Astrocyte of the hippocampus (primary cell): ENCODE results near the gene CCDC186.

Source experiments
- DNase-seq: peaks from one replicate; pipeline ENCODE4 v3.0.0; 2011; ENCODE audit warnings: low read depth, low spot score

CCDC186 gene

GRCh38 chr10:114173921-114174694 lies at the start of gene CCDC186:
Gene CCDC186, minus strand, starts transcription at chr10:114174203. Its CDS starts 10,935 bp downstream, at chr10:114163268.
- peak; percentile 97 for DNase-seq

- DNase-seq, result no peak
These were observed 49.1 kb upstream of the CCDC186 start for GRCh38 chr10:114223066-114223465.

- DNase-seq, result no peak
These were observed 47.2 kb upstream of the CCDC186 start for GRCh38 chr10:114221235-114221634.

DNA sequence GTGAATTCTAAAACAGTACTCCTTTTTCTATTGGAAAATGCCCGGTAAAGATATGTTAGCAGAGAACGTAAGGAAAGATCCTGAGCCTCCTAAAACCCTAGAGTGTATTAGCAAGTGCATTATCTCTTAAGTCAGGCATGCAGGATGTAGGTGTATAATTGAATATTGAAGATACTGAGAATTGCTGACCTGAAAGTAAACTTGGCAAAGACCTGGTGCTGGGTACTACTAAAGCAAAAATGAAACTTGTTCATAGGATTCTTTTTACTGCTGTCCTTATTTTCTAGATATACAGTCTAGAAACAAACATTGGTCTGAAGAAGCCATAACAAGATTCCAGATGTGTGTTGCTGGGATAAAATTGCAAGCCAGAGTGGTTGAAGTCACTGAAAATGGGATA lies 46.3 kb upstream of the CCDC186 start:
- no peak for DNase-seq

GRCh38 chr10:114215033-114215432 lies 41.0 kb upstream of the CCDC186 start:
- no peak for DNase-seq

GRCh38 chr10:114212153-114212552 lies 38.1 kb upstream of the CCDC186 start:
- no peak for DNase-seq

DNA sequence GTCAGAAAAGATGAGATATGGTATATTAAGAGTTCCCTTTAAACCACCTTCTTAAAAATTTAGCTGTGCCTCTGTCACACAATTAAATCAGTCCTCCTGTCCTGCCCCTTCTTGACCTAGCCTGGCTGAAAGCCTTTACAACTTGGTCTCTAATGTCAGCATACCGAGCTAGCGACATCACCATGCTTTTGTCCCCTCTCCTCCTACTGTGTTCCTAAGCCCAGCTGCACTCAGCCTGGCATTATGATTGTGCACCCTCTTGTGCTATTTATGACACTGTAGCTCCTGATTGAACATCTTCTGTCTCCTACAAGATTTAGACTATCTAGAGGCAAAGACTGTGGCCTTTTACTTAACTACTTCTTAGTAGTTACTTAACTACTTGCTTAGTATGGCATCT lies 34.3 kb upstream of the CCDC186 start:
- peak; percentile 31 for DNase-seq

GRCh38 chr10:114207349-114207748 lies 33.3 kb upstream of the CCDC186 start:
- DNase-seq, result no peak

DNA sequence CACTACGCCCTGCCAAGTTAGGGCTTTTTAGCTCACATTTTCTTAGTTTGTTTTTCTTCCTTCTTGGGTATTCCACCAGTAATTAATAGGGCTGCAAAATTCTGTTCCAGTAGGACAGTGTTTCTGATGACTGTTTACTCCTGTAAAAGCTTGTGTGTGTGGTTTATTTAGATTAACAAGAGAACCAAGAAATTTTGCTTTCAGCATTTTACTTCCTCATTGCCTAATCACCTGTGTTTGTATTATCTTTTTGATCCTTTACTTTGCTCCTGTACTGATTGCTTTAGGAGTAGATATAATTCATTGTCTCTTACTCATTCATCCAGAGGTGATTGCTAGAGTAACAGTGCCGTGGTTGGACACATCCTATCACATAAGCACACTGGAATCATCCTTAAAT lies 32.9 kb upstream of the CCDC186 start:
- no peak for DNase-seq

DNA sequence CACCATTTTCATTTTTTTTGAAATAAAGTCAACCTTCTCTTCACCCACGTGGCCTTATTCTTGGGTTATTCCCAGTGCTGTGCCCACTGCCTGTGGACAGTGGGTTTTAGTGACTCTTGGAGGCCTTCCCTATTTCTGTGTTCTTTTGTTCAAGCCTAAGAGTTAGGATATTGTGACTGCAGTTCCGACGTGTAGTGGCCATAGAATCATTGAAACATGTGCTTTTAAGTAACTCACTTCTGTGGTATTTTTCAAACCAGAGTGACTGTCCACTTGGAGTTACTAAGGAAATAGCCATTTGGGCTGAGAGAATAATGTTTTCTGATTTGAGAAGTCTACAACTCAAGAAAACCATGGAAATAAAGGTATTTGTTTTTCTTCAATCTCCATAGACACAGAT lies 28.8 kb upstream of the CCDC186 start:
- peak; percentile 1 for DNase-seq

- no peak for DNase-seq
These were observed 25.2 kb upstream of the CCDC186 start for GRCh38 chr10:114199239-114199638.

- DNase-seq, result no peak
These were observed 21.1 kb upstream of the CCDC186 start for GRCh38 chr10:114195079-114195478.

DNA sequence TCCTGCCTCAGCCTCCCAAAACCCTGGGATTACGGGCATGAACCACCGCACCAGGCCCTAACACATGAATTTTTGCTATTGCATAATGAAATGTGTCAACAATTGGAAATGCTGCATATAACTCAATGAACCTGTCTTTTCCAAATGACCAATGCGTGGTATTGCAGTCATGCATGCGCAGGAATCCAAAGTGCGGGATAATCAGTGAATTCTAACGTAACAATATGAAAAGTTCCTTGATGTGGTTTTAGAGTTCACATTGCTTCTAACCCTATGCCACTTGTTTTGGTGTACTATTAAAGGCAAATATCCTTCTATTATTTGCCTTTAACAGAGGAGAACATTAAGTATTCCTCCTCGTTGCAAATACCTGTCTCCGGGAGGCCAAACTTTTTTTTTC lies 15.7 kb upstream of the CCDC186 start:
- DNase-seq, result no peak

DNA sequence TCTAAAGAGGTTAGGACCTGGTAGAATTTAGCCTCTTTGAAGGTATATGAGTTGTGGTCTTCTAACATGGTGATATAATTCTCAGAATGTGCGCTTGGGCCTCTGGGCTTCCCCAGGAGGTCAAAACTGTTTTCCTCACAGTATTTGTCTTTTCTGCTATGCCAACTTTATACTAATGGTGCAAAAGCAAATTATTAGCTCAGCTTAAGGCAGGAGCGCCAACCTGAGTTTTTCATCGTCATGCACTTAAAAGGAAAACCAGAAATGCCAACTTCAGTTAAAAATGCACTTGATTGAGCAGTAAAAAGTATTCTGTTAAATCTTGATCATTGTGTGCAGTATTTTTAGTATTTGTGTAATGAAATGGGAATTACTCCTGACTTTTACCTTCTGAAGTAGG lies 14.9 kb upstream of the CCDC186 start:
- no peak for DNase-seq

GRCh38 chr10:114188001-114188400 lies 14.0 kb upstream of the CCDC186 start:
- DNase-seq, result no peak

- no peak for DNase-seq
These were observed 10.3 kb upstream of the CCDC186 start for GRCh38 chr10:114184276-114184675.

- no peak for DNase-seq
These were observed 9.6 kb upstream of the CCDC186 start for GRCh38 chr10:114183563-114183962.

DNA sequence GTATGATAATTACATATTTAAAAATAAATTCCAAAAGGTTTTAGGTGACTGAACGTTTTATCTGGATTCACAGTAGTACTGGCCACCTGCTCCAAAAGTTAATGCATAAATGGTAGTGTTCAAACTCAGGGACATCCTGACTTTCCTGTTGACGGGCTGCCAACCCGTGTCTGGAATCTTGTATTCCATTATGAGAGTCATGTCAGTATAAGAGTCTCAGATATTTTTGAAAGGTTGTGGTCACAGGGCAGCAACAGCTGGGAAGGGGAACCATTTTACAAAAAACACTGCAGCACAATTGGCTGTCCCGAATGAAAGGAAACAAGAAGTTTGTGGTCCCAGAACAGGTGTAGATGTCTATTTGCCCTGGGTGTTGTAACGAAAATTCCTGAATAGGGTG lies 8.0 kb upstream of the CCDC186 start:
- no peak for DNase-seq

DNA sequence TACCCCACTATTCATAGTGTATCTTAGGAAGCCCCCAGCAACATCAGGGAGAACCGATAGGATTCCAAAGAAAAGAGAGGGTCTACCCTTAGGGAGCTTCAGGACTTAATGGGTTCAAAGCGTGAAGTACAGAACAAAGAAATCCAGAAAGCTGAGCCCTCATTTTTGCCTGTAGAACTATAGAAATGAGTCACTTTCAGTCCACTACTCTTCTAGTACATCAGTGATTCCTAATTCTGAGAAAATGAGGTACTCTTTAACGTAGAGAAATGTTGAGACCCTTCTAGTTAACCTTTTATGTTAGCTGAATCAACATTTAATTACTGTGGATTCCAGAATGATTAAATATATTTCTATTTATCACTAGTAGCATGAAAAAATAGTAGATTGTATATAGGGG lies 6.9 kb upstream of the CCDC186 start:
- DNase-seq, result no peak

- DNase-seq, result no peak
These were observed 5.7 kb upstream of the CCDC186 start for GRCh38 chr10:114179747-114180146.

DNA sequence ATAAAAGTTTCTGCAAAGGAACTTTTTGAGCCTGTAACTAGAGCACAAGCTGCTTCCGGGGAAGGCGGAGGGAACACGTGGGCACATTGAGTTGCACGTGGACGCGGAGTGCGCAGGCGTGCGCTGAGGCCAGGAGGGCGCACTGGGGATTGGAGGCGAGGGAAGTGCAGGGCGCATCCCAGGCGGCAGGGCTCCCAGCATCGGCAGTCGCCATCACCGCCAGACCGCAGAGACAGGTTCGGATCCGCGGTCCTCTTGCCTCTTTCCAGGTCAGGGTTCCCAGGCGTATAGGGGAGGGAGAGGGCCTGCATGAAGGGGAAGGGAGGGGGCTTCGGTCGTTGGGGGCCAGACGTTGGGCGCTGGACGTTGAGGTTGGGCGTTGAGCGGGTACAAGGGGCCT lies 5.1 kb upstream of the CCDC186 start, which contains the start of gene TDRD1:
TSS of gene TDRD1 (plus strand) at position 206 of the 400 bp plus-strand sequence. CDS start 8,479 bp downstream, outside the sequence.
- no peak for DNase-seq

DNA sequence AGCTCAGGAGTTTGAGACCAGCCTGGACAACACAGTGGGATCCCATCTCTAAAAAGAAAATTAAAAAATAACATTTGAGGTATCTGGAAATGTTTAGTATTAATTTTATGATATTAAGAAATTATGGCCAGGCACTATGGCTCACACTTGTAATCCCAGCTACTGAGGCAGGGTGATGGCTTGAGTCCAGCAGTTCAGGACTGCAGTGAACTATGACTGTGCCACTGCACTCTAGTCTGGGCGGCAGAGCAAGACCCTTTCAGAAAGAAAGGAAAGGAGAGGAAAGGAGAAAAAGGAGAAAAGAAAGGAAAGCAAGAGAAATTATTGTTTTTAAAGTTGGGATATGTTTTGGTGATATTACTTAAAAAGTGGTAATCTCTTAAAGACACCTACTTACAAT lies 2.5 kb upstream of the CCDC186 start:
- no peak for DNase-seq

- no peak for DNase-seq
These were observed 1.7 kb upstream of the CCDC186 start for GRCh38 chr10:114175667-114176066.
